HG03060 (cell line): ENCODE data around the gene ERG.

Experiments used
- ATAC-seq: cut with Tn5 transposase; IDR thresholded peaks from one replicate; pipeline ENCODE4 v1.9.1; 2021; ENCODE audit warnings: low read depth, moderate number of reproducible peaks; ENCODE audit not compliant: unreplicated experiment

The ERG gene

GRCh38 chr21:38439426-38439825 lies 58.9 kb downstream of the ERG start:
- ATAC-seq = no peak

- no peak for ATAC-seq
Observed at GRCh38 chr21:38438462-38438893, 59.8 kb downstream of the ERG start.

DNA sequence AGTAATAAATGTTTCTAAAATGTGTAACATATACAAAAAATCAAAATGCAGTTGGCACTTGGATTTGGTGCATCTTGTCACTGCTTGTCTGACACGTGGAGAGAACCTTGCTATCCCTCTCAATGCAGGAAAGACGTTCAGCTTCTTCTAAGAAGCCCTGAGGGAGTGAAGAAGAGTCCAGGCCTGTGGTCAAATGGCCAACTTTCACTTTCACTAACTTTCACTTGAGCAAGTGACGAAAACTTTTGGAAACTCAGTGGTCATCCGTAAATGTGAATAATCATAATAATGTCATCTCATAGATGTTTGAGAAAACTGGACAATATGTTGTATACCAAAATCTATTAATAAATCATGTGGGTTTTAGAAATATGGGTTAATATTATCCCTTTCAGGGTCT lies 61.9 kb downstream of the ERG start:
- no peak for ATAC-seq

- ATAC-seq = no peak
Observed at GRCh38 chr21:38434913-38435533, 63.3 kb downstream of the ERG start.

GRCh38 chr21:38433471-38433870 lies 64.8 kb downstream of the ERG start:
- no peak for ATAC-seq

GRCh38 chr21:38430401-38430984 lies 67.8 kb downstream of the ERG start:
- no peak for ATAC-seq

- ATAC-seq = no peak
Observed at GRCh38 chr21:38429011-38429410, 69.3 kb downstream of the ERG start.

DNA sequence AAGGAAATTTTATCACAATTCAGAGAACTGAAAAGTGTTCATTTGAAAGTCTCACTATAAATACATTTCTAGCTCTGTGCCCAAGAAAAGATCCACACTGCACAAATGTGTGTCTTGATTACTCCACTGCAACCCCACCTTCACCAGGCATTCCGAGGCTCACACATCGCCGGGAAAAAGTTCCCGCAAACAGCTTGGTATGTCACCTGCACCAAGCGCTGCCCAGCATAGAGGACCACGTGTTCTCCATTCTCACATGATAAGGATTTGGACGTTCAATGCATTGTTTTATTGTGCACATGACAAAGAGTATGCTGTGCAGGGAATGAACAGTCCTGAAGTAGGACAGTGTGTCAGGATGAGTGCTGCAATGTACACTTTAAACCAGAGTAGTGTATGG lies 70.1 kb downstream of the ERG start:
- ATAC-seq = no peak

- ATAC-seq = no peak
Observed at GRCh38 chr21:38424305-38425019, 73.8 kb downstream of the ERG start.

DNA sequence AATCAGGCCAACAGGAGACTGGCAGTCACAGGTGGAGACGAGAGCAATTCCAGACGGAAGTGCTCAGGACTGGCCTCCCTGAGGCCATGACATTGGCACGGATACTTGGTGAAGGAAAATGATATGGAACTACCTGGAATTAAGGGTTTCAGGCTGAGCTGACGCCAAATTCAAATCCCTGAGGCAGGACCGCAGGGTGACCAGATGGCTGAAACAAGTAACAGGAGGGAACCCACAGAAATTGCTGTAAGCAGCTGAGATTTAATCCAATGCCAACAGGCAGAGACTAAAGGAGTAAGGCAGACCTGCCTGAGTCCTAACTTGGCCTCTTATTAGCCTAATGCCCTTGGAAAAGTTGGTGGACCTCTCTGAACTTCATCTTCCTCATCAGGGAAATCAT lies 76.2 kb downstream of the ERG start:
- ATAC-seq = no peak

- ATAC-seq = no peak
Observed at GRCh38 chr21:38420140-38420539, 78.1 kb downstream of the ERG start.

DNA sequence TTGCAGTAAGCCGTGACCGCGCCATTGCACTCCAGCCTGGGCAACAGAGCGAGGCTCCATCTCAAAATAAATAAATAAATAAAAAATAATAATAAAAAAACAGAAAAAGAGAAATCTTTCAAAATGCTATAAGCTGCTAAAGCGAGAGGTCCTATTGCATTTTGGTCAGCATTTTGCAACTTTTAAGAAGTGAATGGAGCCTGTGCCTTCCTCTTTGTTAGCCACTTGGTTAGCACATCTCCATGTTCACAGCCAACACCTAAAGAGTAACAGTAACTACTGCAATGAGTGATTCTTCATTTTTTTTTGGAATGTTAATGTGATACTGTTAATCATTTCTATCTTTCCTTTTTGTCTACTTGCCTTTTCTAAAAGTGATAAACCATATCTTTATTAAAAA lies 80.6 kb downstream of the ERG start:
- ATAC-seq = no peak

DNA sequence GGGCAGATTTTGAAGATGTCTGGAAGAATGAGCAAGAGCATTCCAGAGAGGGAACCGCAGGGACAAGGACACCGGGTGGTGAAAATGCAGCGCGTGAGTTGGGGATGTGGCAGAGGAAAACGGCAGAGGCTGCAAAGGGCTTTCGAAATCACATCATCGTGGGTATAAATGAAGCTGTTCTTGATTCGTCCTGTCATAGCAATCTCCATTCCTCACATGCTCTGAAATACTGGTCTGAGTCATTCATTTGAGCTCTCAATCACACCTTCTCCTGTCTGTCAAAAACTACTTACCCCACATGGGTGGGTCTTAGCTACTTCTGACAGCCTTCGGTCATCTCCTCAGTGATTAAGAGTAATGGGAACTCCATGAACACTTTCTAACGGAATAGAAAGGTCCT lies 81.5 kb downstream of the ERG start:
- ATAC-seq = no peak

- ATAC-seq = no peak
Observed at GRCh38 chr21:38413958-38414548, 84.2 kb downstream of the ERG start.

DNA sequence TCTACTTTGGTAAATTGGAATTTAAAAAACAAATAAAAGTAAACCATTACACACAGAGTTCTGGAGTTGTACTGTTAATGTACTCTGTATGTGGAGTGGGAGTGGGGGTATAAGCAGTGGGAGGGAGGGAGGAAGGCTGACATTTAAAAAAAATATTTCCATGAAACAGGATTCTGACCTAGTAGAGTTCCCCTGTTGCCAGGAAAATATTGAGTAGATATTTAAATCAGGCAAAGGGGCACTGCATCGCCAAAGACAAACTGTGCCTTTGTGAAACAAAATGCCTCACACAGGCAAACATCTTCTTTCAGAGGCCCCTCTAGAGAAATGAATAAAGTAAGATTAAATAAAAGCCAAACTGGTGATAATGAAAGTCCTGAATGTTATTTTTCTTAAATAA lies 87.8 kb downstream of the ERG start:
- ATAC-seq = no peak

DNA sequence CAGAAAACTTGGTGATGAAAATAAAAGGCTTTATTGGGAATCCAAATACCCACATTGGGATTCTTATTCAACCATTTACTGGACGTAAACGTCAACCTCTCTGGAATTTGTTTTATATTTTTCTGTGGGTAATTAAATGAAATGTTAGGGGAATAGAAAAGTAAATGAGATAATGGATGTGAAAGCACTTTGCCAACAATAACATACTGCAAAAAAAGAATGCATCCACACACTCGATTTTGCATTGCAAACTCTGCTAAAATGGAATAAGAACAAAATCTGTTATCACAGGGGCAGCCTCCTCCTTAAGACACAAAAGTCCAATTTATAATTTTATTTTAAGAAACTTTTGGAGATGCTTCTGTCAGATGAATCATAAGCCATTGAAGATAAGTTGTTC lies 88.4 kb downstream of the ERG start:
- ATAC-seq = no peak

GRCh38 chr21:38404177-38404576 lies 94.1 kb downstream of the ERG start:
- no peak for ATAC-seq

- ATAC-seq = no peak
Observed at GRCh38 chr21:38402795-38403194, 95.5 kb downstream of the ERG start.

- ATAC-seq = no peak
Observed at GRCh38 chr21:38402291-38402690, 96.0 kb downstream of the ERG start.

DNA sequence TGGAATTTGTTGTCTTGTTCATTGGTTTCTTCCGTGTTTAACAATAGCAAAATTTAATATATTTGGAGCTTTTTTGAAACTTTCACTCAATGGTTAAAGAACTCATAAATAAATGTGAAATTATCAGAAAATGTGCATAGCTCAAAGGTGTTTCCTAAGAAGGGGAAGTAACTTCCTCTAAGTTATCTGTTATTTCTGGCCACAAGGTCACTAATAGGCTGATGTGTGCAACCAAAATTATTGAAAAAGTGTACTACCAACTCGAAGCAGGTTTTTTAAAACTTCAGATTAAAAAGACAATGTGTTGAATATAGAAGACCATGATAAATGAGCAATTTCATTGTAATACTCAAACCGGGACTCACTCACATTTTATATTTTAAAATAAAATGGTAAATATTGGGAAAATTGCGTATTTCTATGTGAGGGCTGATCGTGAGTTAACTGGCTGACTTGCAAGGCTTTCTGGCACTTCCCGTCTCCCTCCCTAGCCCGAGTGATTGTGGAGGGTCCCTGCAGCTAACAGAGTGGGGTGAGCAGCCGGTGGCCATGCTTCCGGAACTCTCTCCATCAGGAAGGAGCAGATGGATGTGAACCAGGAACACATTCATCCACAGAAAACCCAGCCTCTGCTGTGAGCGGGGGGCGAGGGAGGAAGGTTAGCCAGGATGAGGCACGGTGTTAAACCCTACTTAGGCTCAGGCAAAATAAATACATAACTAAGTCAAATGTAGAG lies 96.9 kb downstream of the ERG start:
- no peak for ATAC-seq
